BE2C (cell line): ENCODE results near the gene RRP1B.
A peak's percentile ranks its signal among the peaks of the same experiment; 100 is the strongest.

Experiments
- DNase-seq: peaks from one replicate; pipeline ENCODE4 v3.0.0-alpha.2; 2020
- H3K27me3 ChIP-seq: fragments of 250-450 bp; sonication (Bioruptor Pico); 2 replicates; pipeline ENCODE4 v1.5.1; 2020; ENCODE audit warnings: mild to moderate bottlenecking
- H3K36me3 ChIP-seq: fragments of 250-450 bp; sonication (Bioruptor Pico); 2 replicates; pipeline ENCODE4 v1.5.1; 2020; ENCODE audit warnings: mild to moderate bottlenecking
- H3K4me1 ChIP-seq: fragments of 250-450 bp; sonication (Bioruptor Pico); 2 replicates; pipeline ENCODE4 v1.5.1; 2020
- H3K4me3 ChIP-seq: 2 replicates; pipeline ENCODE4 v1.5.1; 2011; ENCODE audit warnings: low read depth, low read length
- H3K9me3 ChIP-seq: fragments of 250-450 bp; sonication (Bioruptor Pico); 2 replicates; pipeline ENCODE4 v1.5.1; 2020
- TF ChIP-seq, protein P1 (sequence below): IDR thresholded peaks from 2 replicates; pipeline ENCODE4 v1.5.1; 2012; ENCODE audit warnings: mild to moderate bottlenecking, low read depth, low read length

RRP1B gene

DNA sequence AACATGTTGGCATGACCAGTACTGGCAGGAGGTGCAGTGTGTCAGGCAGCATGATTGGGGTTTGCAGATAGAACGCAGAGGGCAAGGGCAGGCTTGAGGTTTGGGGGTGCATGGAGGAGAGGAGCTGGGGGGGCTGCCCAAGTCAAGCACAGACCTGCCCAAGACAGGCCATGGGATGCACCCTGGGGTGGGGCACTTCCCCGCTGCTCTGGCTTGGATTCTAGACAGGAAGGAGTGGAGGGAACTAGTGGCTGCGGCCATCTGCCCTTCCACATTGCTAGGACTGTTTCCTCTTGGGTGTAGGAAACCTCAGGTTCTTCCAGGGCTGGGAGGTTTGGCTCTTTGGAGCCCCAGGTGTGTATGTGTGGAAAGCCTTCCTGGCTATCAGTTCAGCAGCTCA lies 62.6 kb downstream of the RRP1B start:
- no peak overlapping the region for H3K4me3 ChIP-seq
- DNase-seq = no peak
- no peaks in the 10 kb centered on the region for H3K9me3 ChIP-seq
- no peaks in the 10 kb centered on the region; the same call in 1 of the 2 replicates for H3K36me3 ChIP-seq
- H3K4me1 ChIP-seq = no peaks in the 10 kb centered on the region; the same call in 1 of the 2 replicates
- TF ChIP-seq, protein P1, sequence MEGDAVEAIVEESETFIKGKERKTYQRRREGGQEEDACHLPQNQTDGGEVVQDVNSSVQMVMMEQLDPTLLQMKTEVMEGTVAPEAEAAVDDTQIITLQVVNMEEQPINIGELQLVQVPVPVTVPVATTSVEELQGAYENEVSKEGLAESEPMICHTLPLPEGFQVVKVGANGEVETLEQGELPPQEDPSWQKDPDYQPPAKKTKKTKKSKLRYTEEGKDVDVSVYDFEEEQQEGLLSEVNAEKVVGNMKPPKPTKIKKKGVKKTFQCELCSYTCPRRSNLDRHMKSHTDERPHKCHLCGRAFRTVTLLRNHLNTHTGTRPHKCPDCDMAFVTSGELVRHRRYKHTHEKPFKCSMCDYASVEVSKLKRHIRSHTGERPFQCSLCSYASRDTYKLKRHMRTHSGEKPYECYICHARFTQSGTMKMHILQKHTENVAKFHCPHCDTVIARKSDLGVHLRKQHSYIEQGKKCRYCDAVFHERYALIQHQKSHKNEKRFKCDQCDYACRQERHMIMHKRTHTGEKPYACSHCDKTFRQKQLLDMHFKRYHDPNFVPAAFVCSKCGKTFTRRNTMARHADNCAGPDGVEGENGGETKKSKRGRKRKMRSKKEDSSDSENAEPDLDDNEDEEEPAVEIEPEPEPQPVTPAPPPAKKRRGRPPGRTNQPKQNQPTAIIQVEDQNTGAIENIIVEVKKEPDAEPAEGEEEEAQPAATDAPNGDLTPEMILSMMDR = no peak
- H3K27me3 ChIP-seq = no peaks in the 10 kb centered on the region

DNA sequence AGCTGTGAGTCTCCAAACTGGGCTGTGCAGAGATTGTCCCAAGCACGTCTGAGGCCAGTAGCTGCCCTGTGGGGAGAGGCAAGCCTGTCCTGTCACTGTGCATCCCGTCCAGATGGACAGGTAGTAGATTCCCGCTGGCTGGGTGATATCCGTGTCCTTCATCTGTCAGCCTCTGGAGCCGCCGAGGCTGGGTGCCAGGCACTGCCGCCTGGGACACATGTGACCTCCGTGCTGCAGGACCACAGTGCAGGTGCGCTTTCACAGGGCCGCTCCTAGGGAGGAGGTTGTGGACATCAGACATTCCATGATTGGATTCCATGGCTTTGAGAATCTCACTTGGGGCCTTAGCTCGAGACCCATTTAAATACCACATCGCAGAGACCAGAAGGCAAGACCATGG lies 64.3 kb downstream of the RRP1B start:
- Histone ChIP-seq H3K27me3 (no peaks in the 10 kb centered on the region), H3K4me1 (peaks cover 5% of the 10 kb centered on the region; the same call in 1 of the 2 replicates), H3K9me3 (no peaks in the 10 kb centered on the region), H3K4me3 (no peak overlapping the region), H3K36me3 (no peaks in the 10 kb centered on the region; the same call in 1 of the 2 replicates)
- TF ChIP-seq, protein P1 = no peak
- DNase-seq = no peak

DNA sequence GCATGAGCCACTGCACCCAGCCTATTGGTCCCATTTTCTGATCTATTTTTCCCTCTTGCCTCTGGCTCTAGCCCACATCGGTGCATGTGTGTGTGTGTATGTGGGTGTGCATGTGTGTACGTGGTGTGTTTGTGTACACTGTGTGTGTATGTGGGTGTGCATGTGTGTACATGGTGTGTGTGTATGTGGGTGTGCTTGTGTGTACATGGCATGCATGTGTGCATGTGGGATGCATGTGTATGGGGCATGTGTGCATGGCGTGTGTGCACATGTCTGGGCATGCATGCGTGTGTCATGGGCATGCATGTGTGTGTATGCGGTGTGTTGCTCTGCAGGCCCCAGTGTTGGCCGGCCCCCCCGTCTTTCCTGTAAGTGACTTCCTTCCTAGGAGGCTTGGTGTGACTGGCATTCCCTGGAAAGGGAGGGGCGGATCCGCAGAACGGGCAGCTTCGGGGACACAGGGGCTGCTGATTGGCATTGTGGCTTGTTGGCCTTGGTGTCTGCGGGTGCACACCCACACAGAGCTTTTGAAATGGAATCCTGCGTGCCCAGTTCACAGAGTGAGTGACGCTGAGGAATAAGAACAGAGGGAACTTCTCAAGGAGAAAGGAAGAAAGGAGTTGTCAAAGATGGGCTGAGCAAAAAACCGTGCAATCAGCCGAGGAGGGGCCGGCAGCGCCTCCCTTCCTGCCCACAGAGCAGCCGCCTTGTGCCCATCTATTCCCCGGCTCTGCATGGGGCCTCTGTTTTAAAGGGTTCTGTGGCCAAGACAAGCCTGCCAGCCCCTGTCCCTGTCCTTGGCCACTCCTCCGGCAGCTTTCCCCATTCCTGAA lies 67.5 kb downstream of the RRP1B start:
- Histone ChIP-seq H3K4me1 (peaks cover 5% of the 10 kb centered on the region; the same call in 1 of the 2 replicates), H3K4me3 (no peak overlapping the region), H3K27me3 (no peaks in the 10 kb centered on the region), H3K36me3 (no peaks in the 10 kb centered on the region; the same call in 1 of the 2 replicates), H3K9me3 (no peaks in the 10 kb centered on the region)
- DNase-seq = no peak
- TF ChIP-seq, protein P1 = no peak

DNA sequence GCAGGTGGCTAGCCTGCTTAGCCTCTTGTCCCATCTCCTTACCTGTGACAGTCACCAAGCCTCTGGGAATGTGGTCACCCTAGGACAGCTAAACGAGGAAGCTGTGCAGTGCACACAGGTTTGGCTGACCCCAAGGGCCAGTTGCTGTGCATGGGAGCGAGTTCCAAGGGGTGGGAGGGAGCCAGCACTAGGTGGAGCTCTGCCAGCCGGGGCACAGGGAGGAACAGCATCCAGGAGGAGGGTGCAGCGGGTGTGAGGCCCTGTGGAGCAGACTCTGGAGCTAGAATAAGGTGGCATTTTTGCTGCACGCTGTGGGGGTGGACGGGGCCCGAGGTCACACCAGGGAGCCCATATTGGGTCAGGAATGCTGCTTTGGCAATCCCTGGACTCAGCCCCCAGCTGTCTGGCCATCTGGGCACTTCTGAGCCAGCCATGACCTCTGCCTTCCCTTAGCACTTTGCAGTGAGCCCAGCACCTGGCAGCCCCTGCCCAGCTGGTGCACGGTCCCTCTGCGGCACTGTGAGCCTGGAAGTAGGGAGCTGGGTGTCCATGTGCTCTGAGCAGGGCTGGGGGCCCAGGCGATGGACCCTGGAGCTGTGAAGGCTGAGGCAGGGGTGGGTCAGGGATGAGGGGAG lies 68.3 kb downstream of the RRP1B start:
- TF ChIP-seq, protein P1 = peak; percentile 14; the same call in 1 of the 2 replicates

DNA sequence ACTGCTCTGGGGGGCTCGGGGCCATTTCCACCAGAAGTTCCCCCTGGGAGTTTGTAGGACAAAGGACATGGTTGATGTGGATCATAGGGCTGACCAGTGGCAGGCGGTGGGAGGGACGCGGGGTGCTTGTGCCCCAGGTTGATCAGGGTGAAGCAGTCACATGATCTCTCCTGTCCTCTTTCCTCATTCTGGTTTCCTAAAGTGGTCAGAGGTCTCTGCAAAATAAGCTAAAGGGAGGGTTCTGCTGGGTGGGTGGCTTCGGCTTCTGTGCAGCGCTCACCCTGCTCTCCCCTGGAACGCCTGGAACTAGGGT lies 68.8 kb downstream of the RRP1B start:
- Histone ChIP-seq H3K4me1 (peaks cover 5% of the 10 kb centered on the region; the same call in 1 of the 2 replicates), H3K36me3 (no peaks in the 10 kb centered on the region; the same call in 1 of the 2 replicates), H3K4me3 (peak overlapping the region; percentile 73), H3K9me3 (no peaks in the 10 kb centered on the region), H3K27me3 (no peaks in the 10 kb centered on the region)
- TF ChIP-seq, protein P1 = no peak
- DNase-seq = no peak

More for the DNA sequence above, 68.3 kb downstream of the RRP1B start:
- no peaks in the 10 kb centered on the region; the same call in 1 of the 2 replicates for H3K36me3 ChIP-seq
- no peak for DNase-seq
- peaks cover 5% of the 10 kb centered on the region; the same call in 1 of the 2 replicates for H3K4me1 ChIP-seq
- no peaks in the 10 kb centered on the region for H3K9me3 ChIP-seq
- no peaks in the 10 kb centered on the region for H3K27me3 ChIP-seq
- H3K4me3 ChIP-seq = peak overlapping the region; percentile 73
